Activated naive CD4-positive, alpha-beta T cell treated with anti-CD3 and anti-CD28 coated beads, Interleukin-2, amount 50 U/mL, for 72 hours (primary cell): ENCODE data around the gene TRPM6. TPM values are rescaled to one million over a fixed set of nuclear protein-coding genes. Genes with fewer than 3 reads are reported as not detected.
"Not testable (repeated sequence)": the region's sequence is repeated elsewhere in the genome, so short reads cannot be mapped to it uniquely, and the experiment has no call there.

ENCODE experiments used
- ATAC-seq, 2 donors: fragments of 150-1000 bp; cut with Tn5 transposase; 2 replicates each; pipeline ENCODE4 v1.10.0; 2021; ENCODE audit warnings: mild to moderate bottlenecking in 2 of 2, moderate library complexity in 2 of 2
- DNase-seq, 2 donors: peaks; one replicate each; pipeline ENCODE4 v3.0.0; 2021 to 2022; ENCODE audit warnings: low spot score in 2 of 2
- H3K27ac Mint-ChIP-seq, 2 donors: one replicate each; pipeline ENCODE4 v1.8.0; 2022; ENCODE audit warnings: mild to moderate bottlenecking in 2 of 2, mixed read lengths in 2 of 2
- H3K36me3 Mint-ChIP-seq, 2 donors: one replicate each; pipeline ENCODE4 v1.8.0; 2022; ENCODE audit warnings: mixed read lengths in 2 of 2
- H3K9me3 Mint-ChIP-seq, 2 donors: one replicate each; pipeline ENCODE4 v1.8.0; 2022; ENCODE audit warnings: mixed read lengths in 2 of 2
- total RNA-seq, 2 donors: library from RNA; stranded (reverse); gene quantifications; one replicate each; pipeline ENCODE4 v1.2.3, GENCODE V29; 2022

Gene TRPM6
- total RNA-seq, 2 donors from 2014 or later: 0.31 TPM; not detected in 1

DNA sequence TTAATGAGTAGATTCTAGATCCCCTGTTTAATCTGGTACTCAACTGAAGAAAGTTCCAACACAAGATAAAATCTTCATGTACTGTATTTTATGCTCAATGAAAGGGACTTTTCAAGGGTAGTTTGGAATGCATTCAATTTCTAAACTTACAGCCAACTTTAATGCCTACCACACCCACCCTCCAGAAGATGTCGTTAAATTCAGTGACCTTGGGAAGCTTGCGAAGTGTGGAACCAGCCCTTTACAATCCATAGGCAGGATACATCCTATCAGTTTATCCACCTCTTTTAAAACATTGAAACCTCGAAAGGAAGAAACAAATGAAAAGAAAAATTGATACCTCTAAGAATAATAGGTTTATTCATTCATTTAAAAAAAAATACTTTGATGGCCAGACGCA is 20.2 kb downstream of the TRPM6 start:
- ATAC-seq: no peak
- Mint-ChIP-seq H3K27ac (no peak overlapping the region), H3K36me3 (no peaks in the 10 kb centered on the region), H3K9me3 (no peaks in the 10 kb centered on the region)
- no peak for DNase-seq

DNA sequence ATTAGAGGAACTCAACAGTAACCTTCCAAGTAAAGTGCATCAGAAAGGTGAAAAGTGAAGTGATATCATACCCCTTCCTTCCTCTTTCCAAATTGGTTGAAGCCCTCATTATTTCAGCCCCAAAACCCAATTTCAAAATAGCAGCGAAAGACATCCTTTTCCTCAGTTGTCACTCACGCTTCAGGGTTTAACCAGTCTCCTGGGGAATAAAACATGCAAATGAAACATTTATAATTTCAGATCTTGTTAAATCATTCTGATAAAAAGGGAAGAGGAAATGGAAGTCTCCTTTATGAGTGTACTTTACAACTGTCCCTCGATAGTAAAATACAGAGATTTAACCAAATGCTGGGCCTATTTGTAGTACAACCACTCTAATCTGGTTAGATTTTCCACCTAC is 22.5 kb downstream of the TRPM6 start:
- Mint-ChIP-seq H3K27ac (no peak overlapping the region), H3K9me3 (no peaks in the 10 kb centered on the region), H3K36me3 (no peaks in the 10 kb centered on the region)
- ATAC-seq: no peak
- no peak for DNase-seq

DNA sequence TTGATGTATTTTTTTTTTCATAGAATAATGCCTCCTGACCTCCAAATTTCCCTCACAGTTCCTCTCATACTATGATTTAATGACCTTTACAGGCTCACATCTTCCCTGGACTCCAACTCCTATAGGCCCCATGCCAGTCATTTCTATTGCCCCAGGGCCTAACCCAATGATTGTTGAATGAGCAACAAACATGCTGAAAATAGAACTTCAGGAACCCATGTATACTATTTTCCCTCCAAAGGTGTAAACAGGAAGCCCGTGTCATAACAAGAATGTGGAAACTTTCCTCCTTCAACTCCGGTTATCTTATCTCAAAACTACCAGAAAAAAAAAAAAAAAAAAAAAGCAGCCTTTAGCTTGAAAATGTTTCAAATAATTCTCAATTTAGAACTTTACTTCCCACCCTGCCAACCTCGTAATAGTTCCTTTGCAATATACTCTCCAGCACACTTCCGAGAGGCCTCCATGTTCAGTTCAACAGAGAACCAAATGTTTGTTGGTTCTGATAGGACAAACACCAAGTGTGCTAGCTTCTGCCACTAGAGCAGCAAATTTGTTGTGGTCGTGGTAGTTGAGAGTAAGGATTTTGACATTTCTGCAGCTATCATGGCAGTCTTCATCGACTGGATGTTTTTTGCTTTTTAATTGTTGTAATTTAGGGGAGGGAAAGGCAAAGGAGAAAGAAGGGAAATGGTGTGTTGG is 25.8 kb downstream of the TRPM6 start:
- no peaks in the 10 kb centered on the region for H3K36me3 Mint-ChIP-seq
- no peaks in the 10 kb centered on the region for H3K9me3 Mint-ChIP-seq
- H3K27ac Mint-ChIP-seq: no peak overlapping the region
- ATAC-seq (no peak), DNase-seq (no peak)

DNA sequence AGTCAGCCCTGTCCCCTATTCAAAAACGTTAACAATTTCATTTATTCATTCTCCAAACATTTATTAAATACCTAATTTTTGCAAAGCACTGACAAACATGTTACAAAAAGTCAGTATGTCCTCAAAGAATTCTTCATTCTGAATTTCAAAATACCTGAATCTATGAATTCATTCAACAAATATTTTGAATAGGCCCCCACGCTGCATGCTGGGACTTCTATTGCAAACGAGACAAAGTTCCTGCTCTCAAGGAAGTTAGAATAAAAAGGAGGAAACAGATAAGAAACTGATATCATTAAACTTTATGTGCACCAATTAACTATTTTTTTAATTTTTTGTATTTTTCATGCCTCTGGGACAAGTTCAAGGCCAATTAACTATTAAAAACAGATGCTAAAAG is 26.6 kb downstream of the TRPM6 start:
- no peaks in the 10 kb centered on the region for H3K9me3 Mint-ChIP-seq
- ATAC-seq: no peak
- H3K36me3 Mint-ChIP-seq: no peaks in the 10 kb centered on the region
- no peak for DNase-seq
- H3K27ac Mint-ChIP-seq: no peak overlapping the region

DNA sequence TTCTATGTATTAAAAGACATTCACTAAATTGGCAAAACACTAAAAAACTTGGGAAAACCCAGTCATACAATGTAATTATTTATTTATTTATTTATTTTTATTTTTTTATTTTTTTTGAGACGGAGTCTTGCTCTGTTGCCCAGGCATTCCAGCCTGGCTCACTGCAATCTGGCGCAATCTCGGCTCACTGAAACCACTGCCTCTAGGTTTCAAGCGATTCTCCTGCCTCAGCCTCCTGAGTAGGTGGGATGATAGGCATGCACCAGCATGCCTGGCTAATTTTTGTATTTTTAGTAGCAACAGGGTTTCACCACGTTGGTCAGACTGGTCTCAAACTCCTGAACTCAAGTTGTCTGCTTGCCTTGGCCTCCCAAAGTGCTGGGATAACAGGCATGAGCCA is 27.5 kb downstream of the TRPM6 start:
- ATAC-seq, DNase-seq, H3K36me3 Mint-ChIP-seq, H3K9me3 Mint-ChIP-seq, H3K27ac Mint-ChIP-seq: not testable (repeated sequence)

DNA sequence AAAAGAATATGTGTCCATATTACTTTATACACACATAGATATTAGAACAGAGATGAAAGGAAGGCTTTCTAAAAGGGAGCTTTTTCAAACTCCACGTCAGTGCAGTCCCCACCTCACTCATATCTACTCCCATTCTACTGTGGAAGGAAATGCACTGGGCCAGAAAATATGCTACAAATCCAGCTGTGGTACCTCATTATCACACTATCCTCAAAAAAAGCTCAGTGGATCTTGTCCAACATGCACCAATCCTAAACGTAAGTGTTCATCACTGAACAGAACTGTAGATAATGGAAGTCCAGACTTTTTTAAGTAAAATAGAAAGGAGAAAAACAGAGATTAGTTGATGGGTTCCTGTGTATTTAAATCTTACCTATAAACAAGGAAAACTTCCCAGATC is 27.9 kb downstream of the TRPM6 start:
- Mint-ChIP-seq H3K27ac (no peak overlapping the region), H3K9me3 (no peaks in the 10 kb centered on the region), H3K36me3 (no peaks in the 10 kb centered on the region)
- DNase-seq (no peak), ATAC-seq (no peak)

DNA sequence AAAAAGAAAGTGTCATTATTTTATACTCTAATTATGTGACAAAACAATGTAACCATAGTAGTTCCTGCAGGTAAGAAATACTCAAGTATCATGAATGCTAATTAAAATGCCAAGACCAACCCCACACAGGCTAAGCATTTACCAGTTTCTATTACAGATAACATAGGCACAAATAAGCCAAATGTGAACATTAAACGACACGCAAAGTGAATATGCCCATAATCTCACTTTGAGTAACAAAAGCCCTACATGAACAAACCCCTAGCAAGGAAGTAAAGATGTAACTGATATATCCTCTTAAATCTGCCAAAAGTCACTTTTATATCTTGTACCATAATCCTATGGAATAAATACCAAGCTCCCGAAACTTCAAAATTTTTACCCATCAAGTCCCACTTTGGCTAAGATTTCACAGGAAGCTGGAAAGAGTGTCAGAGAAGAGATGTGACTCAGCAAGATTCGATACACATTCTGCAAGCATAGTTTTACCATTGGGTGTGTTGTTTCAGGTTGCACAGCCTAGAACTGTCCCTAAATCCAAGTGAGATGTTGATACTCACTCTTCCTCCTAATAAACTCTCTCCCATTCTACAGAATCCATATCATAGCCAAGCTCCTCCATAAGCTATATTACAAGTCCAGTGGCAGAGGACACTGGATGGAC is 28.8 kb downstream of the TRPM6 start:
- Mint-ChIP-seq H3K27ac (no peak overlapping the region), H3K36me3 (no peaks in the 10 kb centered on the region), H3K9me3 (no peaks in the 10 kb centered on the region)
- DNase-seq (no peak), ATAC-seq (no peak)

DNA sequence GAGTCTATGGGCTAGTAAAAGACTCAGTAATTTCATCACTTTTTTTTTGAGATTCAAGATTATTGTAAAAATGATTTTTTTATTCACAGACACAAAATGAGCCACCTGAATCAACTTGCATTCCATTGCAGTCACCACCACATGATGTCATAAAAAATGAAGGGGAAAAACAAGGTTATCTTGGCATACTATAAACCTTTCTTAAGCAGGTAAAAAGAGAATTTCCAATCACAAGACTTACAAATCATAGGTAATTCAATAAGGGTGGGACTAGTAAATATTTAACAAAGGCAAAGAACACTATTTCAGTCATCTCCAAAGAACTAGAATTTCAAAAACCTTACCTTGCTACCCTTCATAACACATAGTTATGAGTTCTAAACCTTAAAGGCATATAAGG is 30.7 kb downstream of the TRPM6 start:
- no peak overlapping the region for H3K27ac Mint-ChIP-seq
- DNase-seq (no peak), ATAC-seq (no peak)
- no peaks in the 10 kb centered on the region for H3K36me3 Mint-ChIP-seq
- H3K9me3 Mint-ChIP-seq: no peaks in the 10 kb centered on the region

DNA sequence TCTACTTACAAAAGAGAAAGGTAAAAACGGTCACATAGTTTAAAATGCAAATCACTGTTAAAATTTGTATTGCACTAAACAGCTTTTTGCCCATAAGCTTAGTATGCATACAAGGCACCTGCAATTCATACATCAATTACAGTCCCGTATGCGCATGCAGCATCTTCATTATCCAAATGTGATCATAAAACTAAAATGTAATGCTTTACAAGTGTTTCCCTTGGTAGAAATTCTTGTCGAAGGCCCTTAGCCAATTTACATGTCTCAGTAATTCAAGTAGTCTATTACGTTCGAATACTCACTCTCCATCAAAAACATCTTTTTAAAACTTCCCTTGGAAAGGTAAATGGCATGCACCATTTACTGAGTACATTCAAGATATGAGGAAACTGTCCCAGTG is 32.6 kb downstream of the TRPM6 start:
- no peak overlapping the region for H3K27ac Mint-ChIP-seq
- ATAC-seq (no peak), DNase-seq (no peak)
- H3K36me3 Mint-ChIP-seq: no peaks in the 10 kb centered on the region
- H3K9me3 Mint-ChIP-seq: no peaks in the 10 kb centered on the region

DNA sequence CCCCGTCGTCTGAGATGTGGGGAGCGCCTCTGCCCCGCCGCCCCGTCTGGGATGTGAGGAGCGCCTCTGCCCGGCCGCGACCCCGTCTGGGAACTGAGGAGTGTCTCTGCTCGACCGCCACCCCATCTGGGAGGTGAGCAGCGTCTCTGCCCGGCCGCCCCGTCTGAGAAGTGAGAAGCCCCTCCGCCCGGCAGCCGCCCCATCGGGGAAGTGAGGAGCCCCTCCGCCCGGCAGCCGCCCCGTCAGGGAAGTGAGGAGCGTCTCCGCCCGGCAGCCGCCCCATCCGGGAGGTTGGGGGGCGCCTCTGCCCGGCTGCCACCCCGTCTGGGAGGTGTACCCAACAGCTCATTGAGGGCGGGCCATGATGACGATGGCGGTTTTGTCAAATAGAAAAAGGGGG is 34.7 kb downstream of the TRPM6 start:
- DNase-seq, ATAC-seq, H3K9me3 Mint-ChIP-seq, H3K36me3 Mint-ChIP-seq, H3K27ac Mint-ChIP-seq: not testable (repeated sequence)

DNA sequence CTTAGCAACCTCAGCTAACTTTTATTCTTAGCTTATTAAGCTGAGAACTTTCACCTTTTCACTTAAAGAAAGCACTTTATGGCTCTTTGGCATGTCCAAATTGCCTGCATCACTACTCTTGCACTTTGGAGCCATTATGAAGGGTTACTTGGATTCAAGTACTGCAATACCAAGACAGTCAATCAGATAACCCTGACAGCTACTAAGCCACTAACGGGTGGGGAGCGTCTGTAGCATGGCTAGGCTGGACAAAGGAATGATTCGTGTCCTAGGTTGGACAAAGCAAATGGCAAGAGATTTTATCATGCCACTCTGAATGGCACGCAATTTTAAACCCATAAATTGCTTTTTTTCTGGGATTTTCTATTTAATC is 39.6 kb downstream of the TRPM6 start:
- no peak for ATAC-seq
- no peak for DNase-seq
- Mint-ChIP-seq H3K27ac (no peak overlapping the region), H3K9me3 (no peaks in the 10 kb centered on the region), H3K36me3 (no peaks in the 10 kb centered on the region)

DNA sequence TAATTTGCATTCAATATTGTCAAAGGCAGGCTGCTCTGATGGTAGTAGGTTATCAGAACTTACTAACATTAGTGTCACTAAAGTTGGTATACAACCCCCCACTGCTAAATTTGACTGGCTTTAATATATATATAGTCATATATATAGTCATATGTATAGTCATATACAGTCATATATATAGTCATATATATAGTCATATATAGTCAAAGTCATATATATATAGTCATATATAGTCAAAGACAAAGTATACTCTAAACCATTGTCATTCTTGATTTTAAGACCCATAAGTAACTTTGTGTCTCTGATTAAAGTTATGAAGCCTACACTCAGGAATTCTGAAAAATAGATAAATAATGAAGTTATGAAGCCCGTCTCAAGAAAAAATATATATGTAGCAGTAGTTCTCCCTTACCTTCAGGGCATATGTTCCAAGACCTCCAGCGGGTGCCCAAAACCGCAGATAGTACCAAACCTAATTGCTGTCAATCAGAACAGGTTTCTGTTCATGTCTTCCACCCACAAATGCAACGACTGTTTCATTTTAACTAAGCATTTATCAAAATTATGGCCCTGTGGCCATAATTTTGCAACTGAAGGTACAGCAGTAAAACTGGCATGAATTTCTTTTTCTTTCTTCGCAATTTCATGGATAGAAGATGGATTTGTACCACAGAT is 40.1 kb downstream of the TRPM6 start:
- peak; percentile 47 to 52 for ATAC-seq
- DNase-seq: no peak
- Mint-ChIP-seq H3K9me3 (no peaks in the 10 kb centered on the region), H3K27ac (no peak overlapping the region), H3K36me3 (no peaks in the 10 kb centered on the region)

DNA sequence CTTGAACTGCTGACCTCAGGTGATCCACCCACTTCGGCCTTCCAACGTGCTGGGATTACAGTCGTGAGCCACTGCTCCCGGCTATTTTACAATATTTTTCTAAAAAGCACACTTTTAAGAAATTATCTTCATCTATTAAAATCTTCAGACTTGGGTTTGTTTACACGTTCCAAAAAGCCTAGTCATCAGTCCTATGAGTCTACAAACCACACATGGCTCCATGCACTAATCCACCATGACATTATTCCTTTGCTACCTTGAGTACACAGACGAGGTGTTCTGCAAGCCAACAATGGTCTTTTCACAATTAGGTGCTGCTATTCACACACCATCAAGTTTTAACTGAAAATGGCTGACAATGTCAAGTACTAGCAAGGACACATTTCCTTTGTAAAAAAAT is 41.0 kb downstream of the TRPM6 start:
- no peak overlapping the region for H3K27ac Mint-ChIP-seq
- ATAC-seq (no peak), DNase-seq (no peak)
- H3K9me3 Mint-ChIP-seq: no peaks in the 10 kb centered on the region
- H3K36me3 Mint-ChIP-seq: no peaks in the 10 kb centered on the region

DNA sequence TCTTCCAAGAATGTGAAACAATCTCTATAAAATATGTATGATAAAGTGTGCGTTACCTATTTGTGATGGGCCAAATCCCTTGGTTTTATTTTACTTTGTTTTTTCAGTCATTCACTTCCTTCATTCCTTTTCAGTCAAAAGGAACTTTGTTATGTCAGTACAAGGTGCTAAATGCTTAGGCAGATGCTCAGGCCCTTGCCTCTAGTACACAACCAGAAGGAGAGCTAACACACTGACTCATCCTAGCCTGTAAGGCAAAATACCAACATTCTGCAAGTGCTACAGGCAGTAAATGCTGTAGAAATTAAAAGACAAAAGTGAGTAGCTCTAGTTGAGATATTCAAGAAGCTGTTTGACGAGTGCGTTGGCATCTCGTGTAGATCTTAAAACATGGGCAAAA is 49.4 kb downstream of the TRPM6 start:
- ATAC-seq (no peak), DNase-seq (no peak)
- Mint-ChIP-seq H3K27ac (no peak overlapping the region), H3K36me3 (no peaks in the 10 kb centered on the region), H3K9me3 (no peaks in the 10 kb centered on the region)

DNA sequence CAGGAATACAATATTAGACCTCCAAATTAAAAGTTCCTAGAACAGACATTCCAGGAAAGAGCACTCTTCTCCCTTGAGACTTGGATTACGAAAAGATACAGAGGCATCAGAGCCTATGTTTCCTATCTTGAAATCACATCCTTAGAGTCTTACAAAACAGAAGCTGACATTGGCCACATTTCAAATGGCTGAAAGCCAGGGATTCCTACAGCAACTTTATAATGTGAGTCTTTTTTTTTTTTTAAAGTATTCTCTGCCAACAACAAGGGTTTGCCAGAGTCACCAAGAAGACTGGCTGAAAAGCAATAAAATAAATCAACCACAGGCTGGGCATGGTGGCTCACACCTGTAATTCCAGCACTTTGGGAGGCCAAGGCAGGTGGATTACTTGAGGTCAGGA is 63.1 kb downstream of the TRPM6 start:
- DNase-seq (no peak), ATAC-seq (no peak)
- Mint-ChIP-seq H3K27ac (no peak overlapping the region), H3K9me3 (no peaks in the 10 kb centered on the region), H3K36me3 (no peaks in the 10 kb centered on the region)

DNA sequence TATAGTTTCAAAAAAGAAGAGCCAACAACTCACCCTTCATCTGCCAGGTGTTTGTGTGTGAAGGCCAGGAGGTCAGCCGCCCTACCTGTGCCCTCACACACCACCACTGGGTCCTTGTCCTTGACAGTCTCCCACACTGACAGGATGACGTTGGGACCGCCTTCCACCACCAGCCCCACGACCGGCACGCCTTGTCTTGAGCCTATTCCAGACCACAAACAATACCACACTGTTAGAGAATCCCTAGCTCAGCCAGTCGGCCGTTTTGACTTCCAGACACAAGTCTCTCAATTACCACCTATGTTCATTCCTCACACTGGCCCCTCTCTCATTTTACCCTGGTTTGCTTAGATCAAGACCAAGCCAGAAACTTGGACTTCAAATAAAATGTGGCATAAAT is 66.1 kb downstream of the TRPM6 start:
- DNase-seq (no peak), ATAC-seq (no peak)
- Mint-ChIP-seq H3K36me3 (no peaks in the 10 kb centered on the region), H3K9me3 (no peaks in the 10 kb centered on the region), H3K27ac (no peak overlapping the region)

DNA sequence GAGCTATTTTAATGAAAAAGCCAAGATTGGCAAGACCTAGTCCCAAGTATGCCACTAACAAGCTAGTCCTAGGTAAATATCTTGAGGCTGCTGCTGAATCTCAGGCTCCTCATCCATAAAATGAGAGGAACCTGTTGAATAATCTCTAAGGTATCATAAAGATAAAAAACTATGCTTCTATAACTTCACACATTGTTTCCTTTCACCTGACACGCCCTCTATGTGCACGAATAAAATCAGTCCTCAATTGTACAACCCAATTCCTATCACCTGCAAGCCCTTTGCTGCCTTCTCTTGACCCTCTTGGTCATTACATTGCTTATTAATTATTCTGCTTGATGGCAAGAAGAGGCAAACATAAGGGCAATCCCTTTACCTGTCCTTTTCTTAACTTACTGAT is 69.9 kb downstream of the TRPM6 start:
- H3K27ac Mint-ChIP-seq: no peak overlapping the region
- H3K36me3 Mint-ChIP-seq: no peaks in the 10 kb centered on the region
- H3K9me3 Mint-ChIP-seq: no peaks in the 10 kb centered on the region
- ATAC-seq (no peak), DNase-seq (no peak)

DNA sequence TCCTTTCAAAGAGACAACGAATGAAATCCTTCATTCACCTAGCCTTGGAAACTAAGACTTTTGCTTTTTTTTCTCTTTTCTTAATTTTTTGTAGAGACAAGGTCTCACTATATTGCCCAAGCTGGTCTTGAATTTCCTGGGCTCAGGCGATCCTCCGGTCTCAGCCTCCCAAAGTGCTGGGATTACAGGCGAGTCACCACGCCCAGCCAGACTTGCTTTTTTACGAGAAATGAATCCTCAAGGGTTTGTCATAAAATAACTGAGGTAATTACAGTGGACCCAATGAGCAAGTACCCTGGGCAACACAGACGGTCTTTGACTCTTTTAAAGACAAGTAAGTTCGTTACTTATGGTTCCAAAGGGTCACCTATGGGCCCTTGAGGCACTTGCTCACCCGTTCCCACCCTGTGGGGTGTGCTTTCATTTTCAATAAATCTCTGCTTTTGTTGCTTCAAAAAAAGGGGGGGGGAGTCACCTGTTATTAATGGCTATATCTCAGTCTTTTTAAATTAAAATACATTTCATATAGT is 70.4 kb downstream of the TRPM6 start:
- no peaks in the 10 kb centered on the region for H3K9me3 Mint-ChIP-seq
- no peak overlapping the region for H3K27ac Mint-ChIP-seq

More for the DNA sequence above, 70.4 kb downstream of the TRPM6 start:
- DNase-seq (no peak), ATAC-seq (no peak)
- H3K36me3 Mint-ChIP-seq: no peaks in the 10 kb centered on the region
